ENCODE data around the gene TBC1D8.

- TF ChIP-seq SUZ12 (IDR thresholded peaks at IDR 0.05; ENCODE audit: extremely low read depth, insufficient read depth, insufficient read length) = no peak
- no peak for TF ChIP-seq YY1 (IDR thresholded peaks at IDR 0.05; ENCODE audit: insufficient read depth, insufficient read length)
Observed at GRCh38 chr2:101107241-101107640, 43.9 kb downstream of the TBC1D8 start.

Measured in NT2/D1 (cell line).